CD4-positive, CD25-positive, alpha-beta regulatory T cell (primary cell): Measurements from ENCODE around the gene NUP88. TPM values are rescaled to one million over a fixed set of nuclear protein-coding genes. Genes with fewer than 3 reads are reported as not detected.

Experiments
- ATAC-seq, 2 donors: fragments of 150-1000 bp; cut with Tn5 transposase; one replicate each; pipeline ENCODE4 v1.10.0; 2021; ENCODE audit warnings: low read depth in 2 of 2, moderate number of reproducible peaks in 2 of 2, moderate library complexity in 1 of 2
- DNase-seq, 3 donors: peaks; one replicate each; pipeline versions ENCODE4 v3.0.0 to v3.0.0-alpha.2; 2012 to 2022; ENCODE audit warnings: mixed read lengths in 1 of 3
- H3K27ac ChIP-seq: one replicate; pipeline ENCODE4 v1.7.0; 2013; ENCODE audit warnings: mild to moderate bottlenecking, low read length; ENCODE audit not compliant: insufficient read depth, poor library complexity, severe bottlenecking
- H3K27me3 ChIP-seq: one replicate; pipeline ENCODE4 v1.7.0; 2013; ENCODE audit warnings: low read length; ENCODE audit not compliant: control insufficient read depth, insufficient read depth
- H3K36me3 ChIP-seq: one replicate; pipeline ENCODE4 v1.7.0; 2013; ENCODE audit warnings: mild to moderate bottlenecking, low read length, moderate library complexity; ENCODE audit not compliant: control insufficient read depth, insufficient read depth
- H3K4me1 ChIP-seq: 2 replicates; pipeline ENCODE4 v1.7.0; 2013; ENCODE audit warnings: mild to moderate bottlenecking, low read length; ENCODE audit not compliant: insufficient read depth, control insufficient read depth, poor library complexity, severe bottlenecking
- H3K4me3 ChIP-seq: one replicate; pipeline ENCODE4 v1.7.0; 2013; ENCODE audit warnings: low read depth, mild to moderate bottlenecking, low read length, moderate library complexity
- H3K9me3 ChIP-seq, 2 experiments: 1 replicate in 1 of 2; 2 replicates in 1 of 2; pipeline ENCODE4 v1.7.0; 2013; ENCODE audit warnings: low read length in 2 of 2, mild to moderate bottlenecking in 1 of 2, moderate library complexity in 1 of 2; ENCODE audit not compliant: control insufficient read depth in 2 of 2
- H3K27ac Mint-ChIP-seq, 3 donors: one replicate each; pipeline ENCODE4 v1.8.0; 2020 to 2022; ENCODE audit warnings: mild to moderate bottlenecking in 3 of 3, mixed read lengths in 3 of 3, moderate library complexity in 2 of 3
- H3K27me3 Mint-ChIP-seq: one replicate; pipeline ENCODE4 v1.8.0; 2022; ENCODE audit warnings: mild to moderate bottlenecking, mixed read lengths
- H3K36me3 Mint-ChIP-seq: one replicate; pipeline ENCODE4 v1.8.0; 2020; ENCODE audit warnings: mixed read lengths
- H3K4me1 Mint-ChIP-seq, 4 donors: one replicate each; pipeline ENCODE4 v1.8.0; 2020 to 2022; ENCODE audit warnings: mixed read lengths in 4 of 4, mild to moderate bottlenecking in 1 of 4
- H3K4me3 Mint-ChIP-seq, 4 donors: one replicate each; pipeline ENCODE4 v1.8.0; 2020 to 2022; ENCODE audit warnings: mild to moderate bottlenecking in 4 of 4, mixed read lengths in 4 of 4, moderate library complexity in 3 of 4
- H3K9me3 Mint-ChIP-seq, 7 donors: one replicate each; pipeline ENCODE4 v1.8.0; 2020 to 2022; ENCODE audit warnings: mixed read lengths in 7 of 7, mild to moderate bottlenecking in 3 of 7, moderate library complexity in 2 of 7
- polyA plus RNA-seq, 4 donors: library from polyadenylated mRNA; unstranded; fragments of 300-500 nt; fragmentation: Illumina TruSeq; gene quantifications; one replicate each; pipeline ENCODE4 v1.2.3, GENCODE V29; 2021
- total RNA-seq: library from RNA; stranded (reverse); gene quantifications from one replicate; pipeline ENCODE4 v1.2.3, GENCODE V29; 2022

NUP88 gene
- total and polyA plus RNA-seq, 5 donors from 2014 or later, result 86.5 to 130 (median 113) TPM

DNA sequence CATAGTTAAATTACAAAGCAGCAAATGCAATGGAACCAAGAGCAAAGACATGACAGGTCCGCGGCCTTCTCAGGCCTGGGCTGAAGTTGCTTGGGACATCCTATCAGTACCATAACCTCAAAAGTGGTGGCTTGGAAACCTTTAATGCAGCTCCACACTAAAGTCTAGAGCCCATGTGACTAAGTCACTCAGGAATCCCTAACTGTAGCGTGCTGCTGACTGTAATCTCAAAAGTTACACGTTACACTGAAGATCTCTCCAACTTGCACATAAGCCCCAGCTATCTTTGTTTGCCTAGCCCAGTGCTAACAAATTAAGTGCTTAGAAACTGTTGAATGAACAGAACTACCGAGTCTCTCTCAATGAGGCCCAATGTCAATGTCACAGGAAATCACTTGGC is 27.8 kb downstream of the NUP88 start:
- H3K4me3 Mint-ChIP-seq, result no peak overlapping the region
- H3K36me3 Mint-ChIP-seq, result peaks cover 56% of the 10 kb centered on the region

GRCh38 chr17:5381542-5381941 is 37.9 kb downstream of the NUP88 start:
- H3K4me3 Mint-ChIP-seq, result peak overlapping the region in 1 of 4 donors; percentile 59
- H3K27me3 ChIP-seq, result no peaks in the 10 kb centered on the region
- no peak overlapping the region for H3K27ac ChIP-seq
- ATAC-seq, result no peak
- peaks cover 96% of the 10 kb centered on the region for H3K36me3 ChIP-seq
- no peak for DNase-seq
- H3K36me3 Mint-ChIP-seq, result peaks cover 48% of the 10 kb centered on the region
- peak overlapping the region in 1 of 3 donors; percentile 11 for H3K27ac Mint-ChIP-seq
- H3K4me1 Mint-ChIP-seq, result peaks cover 0 to 8% (median under 1%) of the 10 kb centered on the region in 4 donors
- H3K4me3 ChIP-seq, result no peak overlapping the region
- no peaks in the 10 kb centered on the region for H3K27me3 Mint-ChIP-seq
- H3K4me1 ChIP-seq, result no peaks in the 10 kb centered on the region
- H3K9me3 ChIP-seq, result no peaks in the 10 kb centered on the region
- no peaks in the 10 kb centered on the region for H3K9me3 Mint-ChIP-seq

More for the DNA sequence above, 27.8 kb downstream of the NUP88 start:
- Histone ChIP-seq H3K27ac (no peak overlapping the region), H3K27me3 (no peaks in the 10 kb centered on the region), H3K9me3 (no peaks in the 10 kb centered on the region), H3K36me3 (peaks cover 83% of the 10 kb centered on the region), H3K4me3 (no peak overlapping the region), H3K4me1 (peaks cover 6% of the 10 kb centered on the region)
- Mint-ChIP-seq H3K27me3 (no peaks in the 10 kb centered on the region), H3K27ac (no peak overlapping the region), H3K9me3 (peaks cover 0 to 1% (median 0%) of the 10 kb centered on the region in 7 donors), H3K4me1 (peaks cover 0 to 19% (median 14%) of the 10 kb centered on the region in 4 donors)
- ATAC-seq (no peak), DNase-seq (no peak)

- Histone ChIP-seq H3K4me1 (no peaks in the 10 kb centered on the region), H3K4me3 (no peak overlapping the region), H3K9me3 (no peaks in the 10 kb centered on the region), H3K27me3 (no peaks in the 10 kb centered on the region), H3K36me3 (peaks cover 95% of the 10 kb centered on the region), H3K27ac (no peak overlapping the region)
- peaks cover 0 to 8% (median under 1%) of the 10 kb centered on the region in 4 donors for H3K4me1 Mint-ChIP-seq
- no peaks in the 10 kb centered on the region for H3K27me3 Mint-ChIP-seq
- peaks cover 43% of the 10 kb centered on the region for H3K36me3 Mint-ChIP-seq
- H3K9me3 Mint-ChIP-seq, result no peaks in the 10 kb centered on the region
- H3K4me3 Mint-ChIP-seq, result no peak overlapping the region
- H3K27ac Mint-ChIP-seq, result no peak overlapping the region
- no peak for DNase-seq
- no peak for ATAC-seq
Observed at GRCh38 chr17:5380491-5381135, 38.8 kb downstream of the NUP88 start.

GRCh38 chr17:5379351-5380107 is 39.9 kb downstream of the NUP88 start:
- no peaks in the 10 kb centered on the region for H3K27me3 Mint-ChIP-seq
- H3K9me3 Mint-ChIP-seq, result no peaks in the 10 kb centered on the region
- ATAC-seq (no peak), DNase-seq (no peak)
- H3K36me3 ChIP-seq, result peaks cover 91% of the 10 kb centered on the region
- peak overlapping the region; percentile 39 to 71 (median 69) for H3K27ac Mint-ChIP-seq
- no peaks in the 10 kb centered on the region for H3K9me3 ChIP-seq
- H3K27me3 ChIP-seq, result no peaks in the 10 kb centered on the region
- H3K4me3 Mint-ChIP-seq, result no peak overlapping the region
- peaks cover 0 to 8% (median under 1%) of the 10 kb centered on the region in 4 donors for H3K4me1 Mint-ChIP-seq
- H3K4me3 ChIP-seq, result no peak overlapping the region
- H3K4me1 ChIP-seq, result no peaks in the 10 kb centered on the region
- H3K27ac ChIP-seq, result no peak overlapping the region
- H3K36me3 Mint-ChIP-seq, result peaks cover 43% of the 10 kb centered on the region

- ATAC-seq, result no peak
- no peak overlapping the region for H3K27ac ChIP-seq
- no peak for DNase-seq
- no peaks in the 10 kb centered on the region for H3K4me1 ChIP-seq
- Mint-ChIP-seq H3K27me3 (no peaks in the 10 kb centered on the region), H3K4me3 (no peak overlapping the region), H3K36me3 (peaks cover 45% of the 10 kb centered on the region), H3K9me3 (no peaks in the 10 kb centered on the region), H3K27ac (peak overlapping the region; percentile 31 to 71 (median 39)), H3K4me1 (peaks cover 0 to 8% (median under 1%) of the 10 kb centered on the region in 4 donors)
- H3K9me3 ChIP-seq, result no peaks in the 10 kb centered on the region
- H3K27me3 ChIP-seq, result no peaks in the 10 kb centered on the region
- H3K36me3 ChIP-seq, result peaks cover 89% of the 10 kb centered on the region
- no peak overlapping the region for H3K4me3 ChIP-seq
Observed at GRCh38 chr17:5378566-5379207, 40.8 kb downstream of the NUP88 start.

DNA sequence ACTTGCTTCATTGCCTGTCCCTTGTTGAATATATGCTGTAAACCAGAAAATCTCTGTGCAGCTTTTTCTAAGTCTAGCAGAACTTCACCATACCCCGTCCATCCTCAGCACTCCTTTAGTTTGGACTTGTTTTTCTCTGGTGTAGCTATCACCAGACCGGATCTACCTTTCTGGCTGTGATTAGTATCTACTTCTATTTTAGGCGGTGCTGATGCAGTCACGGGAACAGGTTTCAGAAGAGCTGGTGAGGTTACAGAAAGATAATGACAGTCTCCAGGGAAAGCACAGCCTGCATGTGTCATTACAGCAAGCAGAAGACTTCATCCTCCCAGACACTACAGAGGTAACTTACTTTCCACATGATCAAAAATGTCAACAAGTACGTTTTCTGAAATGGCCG is 46.4 kb downstream of the NUP88 start:
- H3K4me1 Mint-ChIP-seq, result peaks cover 0 to 6% (median 3%) of the 10 kb centered on the region in 4 donors
- Histone ChIP-seq H3K36me3 (peaks cover 84% of the 10 kb centered on the region), H3K4me3 (no peak overlapping the region), H3K9me3 (no peaks in the 10 kb centered on the region), H3K27ac (no peak overlapping the region), H3K27me3 (no peaks in the 10 kb centered on the region), H3K4me1 (no peaks in the 10 kb centered on the region)
- DNase-seq (no peak), ATAC-seq (no peak)
- no peak overlapping the region for H3K4me3 Mint-ChIP-seq
- H3K36me3 Mint-ChIP-seq, result peaks cover 34% of the 10 kb centered on the region
- H3K27ac Mint-ChIP-seq, result no peak overlapping the region
- no peaks in the 10 kb centered on the region for H3K9me3 Mint-ChIP-seq
- no peaks in the 10 kb centered on the region for H3K27me3 Mint-ChIP-seq

DNA sequence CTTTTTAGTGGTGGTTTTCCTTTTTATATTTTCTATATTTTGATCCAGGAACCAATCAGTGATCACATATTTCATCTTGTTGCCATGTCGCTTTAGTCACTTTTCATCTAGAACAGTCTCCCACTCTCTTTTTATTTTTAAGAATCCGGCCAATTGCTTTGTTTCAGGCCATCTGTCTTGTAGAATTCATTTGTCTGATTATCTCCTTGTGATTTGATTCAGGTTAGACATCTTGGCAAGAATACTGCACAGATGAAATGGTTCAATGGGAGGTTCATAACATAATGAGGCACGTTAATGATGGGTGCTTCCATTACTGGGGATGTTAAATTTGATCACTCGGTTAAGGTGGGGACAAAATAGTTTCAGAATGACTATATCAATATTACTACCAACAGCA is 49.1 kb downstream of the NUP88 start:
- H3K27me3 Mint-ChIP-seq, result no peaks in the 10 kb centered on the region
- peaks cover 43% of the 10 kb centered on the region for H3K36me3 Mint-ChIP-seq
- H3K27ac ChIP-seq, result no peak overlapping the region
- H3K9me3 ChIP-seq, result no peaks in the 10 kb centered on the region
- H3K4me3 Mint-ChIP-seq, result no peak overlapping the region
- H3K4me3 ChIP-seq, result no peak overlapping the region
- no peaks in the 10 kb centered on the region for H3K9me3 Mint-ChIP-seq
- no peak overlapping the region for H3K27ac Mint-ChIP-seq
- H3K4me1 ChIP-seq, result no peaks in the 10 kb centered on the region
- H3K27me3 ChIP-seq, result no peaks in the 10 kb centered on the region
- H3K4me1 Mint-ChIP-seq, result peaks cover 0 to 6% (median 3%) of the 10 kb centered on the region in 4 donors
- peaks cover 74% of the 10 kb centered on the region for H3K36me3 ChIP-seq
- DNase-seq (no peak), ATAC-seq (no peak)
